CD4-positive, alpha-beta T cell treated with Interleukin-17A for 1 hour (primary cell): ENCODE measurements around the gene AFAP1.
A peak's percentile ranks its signal among the peaks of the same experiment; 100 is the strongest.

Source experiments
- DNase-seq: peaks from one replicate; pipeline ENCODE4 v3.0.0-alpha.2; 2020

The AFAP1 gene

GRCh38 chr4:7863911-7864681 is 75.6 kb downstream of the AFAP1 start:
- peak; percentile 34 for DNase-seq

- DNase-seq, result no peak
Measured at GRCh38 chr4:7862561-7863192, 77.0 kb downstream of the AFAP1 start.

- no peak for DNase-seq
Measured at GRCh38 chr4:7861440-7861881, 78.2 kb downstream of the AFAP1 start.

GRCh38 chr4:7860600-7861163 is 79.0 kb downstream of the AFAP1 start:
- DNase-seq, result no peak

- no peak for DNase-seq
Measured at GRCh38 chr4:7859326-7859725, 80.3 kb downstream of the AFAP1 start.

- no peak for DNase-seq
Measured at GRCh38 chr4:7858498-7858897, 81.2 kb downstream of the AFAP1 start.

GRCh38 chr4:7857993-7858392 is 81.7 kb downstream of the AFAP1 start:
- no peak for DNase-seq

GRCh38 chr4:7857238-7857701 is 82.4 kb downstream of the AFAP1 start:
- DNase-seq, result no peak

- no peak for DNase-seq
Measured at GRCh38 chr4:7855731-7856130, 83.9 kb downstream of the AFAP1 start.

GRCh38 chr4:7854697-7855370 is 84.8 kb downstream of the AFAP1 start:
- DNase-seq, result peak; percentile 92

- no peak for DNase-seq
Measured at GRCh38 chr4:7854216-7854615, 85.4 kb downstream of the AFAP1 start.

- DNase-seq, result no peak
Measured at GRCh38 chr4:7853271-7853670, 86.4 kb downstream of the AFAP1 start.

GRCh38 chr4:7852568-7853185 is 87.0 kb downstream of the AFAP1 start:
- peak; percentile 49 for DNase-seq

GRCh38 chr4:7850489-7850888 is 89.2 kb downstream of the AFAP1 start:
- no peak for DNase-seq

- no peak for DNase-seq
Measured at GRCh38 chr4:7847206-7847605, 92.5 kb downstream of the AFAP1 start.

- no peak for DNase-seq
Measured at GRCh38 chr4:7845493-7846128, 94.0 kb downstream of the AFAP1 start.

GRCh38 chr4:7844594-7844991 is 95.1 kb downstream of the AFAP1 start:
- DNase-seq, result no peak

GRCh38 chr4:7843831-7844593 is 95.6 kb downstream of the AFAP1 start:
- peak; percentile 77 for DNase-seq

- DNase-seq, result no peak
Measured at GRCh38 chr4:7842384-7843279, 97.0 kb downstream of the AFAP1 start.

GRCh38 chr4:7841894-7842293 is 97.8 kb downstream of the AFAP1 start:
- no peak for DNase-seq

- no peak for DNase-seq
Measured at GRCh38 chr4:7841071-7841470, 98.6 kb downstream of the AFAP1 start.
